LHCN-M2 (cell line): ENCODE results near the gene FOXA3. TPM values are rescaled to one million over a fixed set of nuclear protein-coding genes. Genes with fewer than 3 reads are reported as not detected.

Experiments
- DNase-seq: peaks from one replicate; pipeline ENCODE4 v3.0.0-alpha.2; 2012; ENCODE audit warnings: low read depth
- total RNA-seq: library from RNA; depleted of rRNA; stranded (reverse); fragments of >200 nt; gene quantifications from 2 replicates; pipeline ENCODE4 v1.2.3, GENCODE V29; 2014

The FOXA3 gene
- total RNA-seq, 1 experiment from 2014 or later: not detected

- no peak for DNase-seq
Observed at GRCh38 chr19:45872095-45872919, 8.2 kb downstream of the FOXA3 start.

GRCh38 chr19:45873219-45873772, 9.2 kb downstream of the FOXA3 start:
- no peak for DNase-seq

- no peak for DNase-seq
Observed at GRCh38 chr19:45874620-45874966, 10.5 kb downstream of the FOXA3 start.

- no peak for DNase-seq
Observed at GRCh38 chr19:45876161-45876410, 12.0 kb downstream of the FOXA3 start.

GRCh38 chr19:45876411-45877197, 12.5 kb downstream of the FOXA3 start:
- no peak for DNase-seq

- no peak for DNase-seq
Observed at GRCh38 chr19:45878043-45878794, 14.1 kb downstream of the FOXA3 start.

- DNase-seq: no peak
Observed at GRCh38 chr19:45879055-45879454, 14.9 kb downstream of the FOXA3 start.

- no peak for DNase-seq
Observed at GRCh38 chr19:45879971-45880370, 15.8 kb downstream of the FOXA3 start.

GRCh38 chr19:45881082-45881908, 17.2 kb downstream of the FOXA3 start:
- DNase-seq: no peak

GRCh38 chr19:45881909-45882528, 17.9 kb downstream of the FOXA3 start:
- no peak for DNase-seq

GRCh38 chr19:45882652-45883585, 18.8 kb downstream of the FOXA3 start:
- peak; percentile 58 for DNase-seq

GRCh38 chr19:45883586-45883880, 19.4 kb downstream of the FOXA3 start:
- no peak for DNase-seq

GRCh38 chr19:45883881-45884681, 20.0 kb downstream of the FOXA3 start:
- no peak for DNase-seq

GRCh38 chr19:45884682-45885555, 20.8 kb downstream of the FOXA3 start:
- no peak for DNase-seq

- peak; percentile 88 for DNase-seq
Observed at GRCh38 chr19:45885556-45886426, 21.7 kb downstream of the FOXA3 start, which contains the start of gene IRF2BP1. TSS of gene IRF2BP1 (minus strand) at chr19:45886141. CDS start at chr19:45885774, 367 bp downstream.

- peak; percentile 91 for DNase-seq
Observed at GRCh38 chr19:45886427-45887199, 22.5 kb downstream of the FOXA3 start.
